Endothelial cell of umbilical vein (primary cell): ENCODE results near the gene ZNF557. TPM values are rescaled to one million over a fixed set of nuclear protein-coding genes. Genes with fewer than 3 reads are reported as not detected.
"Not testable (repeated sequence)": the region's sequence is repeated elsewhere in the genome, so short reads cannot be mapped to it uniquely, and the experiment has no call there.

Experiments used
- BruUV-seq: library from RNA; stranded (reverse); fragments of 400-500 nt; replicated peaks from 2 replicates; lab custom pipeline; 2021; lab: Mats Ljungman, UMichigan
- CTCF ChIA-PET: fragments of 300-600, 350-600 bp; sonication (Branson Sonifier 250); formaldehyde crosslinking; loops from one replicate; lab custom pipeline; 2021; ENCODE audit warnings: antibody characterized with exemption, inconsistent platforms; lab: Charles Lee
- POLR2A ChIA-PET: fragments of 300-600, 350-600 bp; sonication (Branson Sonifier 250); formaldehyde crosslinking; loops from one replicate; lab custom pipeline; 2021; ENCODE audit warnings: antibody characterized with exemption, inconsistent platforms; lab: Charles Lee
- DNase-seq: peaks from one replicate; pipeline ENCODE4 v3.0.0-alpha.2; 2011; ENCODE audit warnings: low read depth, low spot score
- FAIRE-seq: peaks from 2 replicates; lab custom pipeline; 2011; peaks lifted over from hg19 to GRCh38; lab: Jason Lieb, UNC
- H2AFZ ChIP-seq: 2 replicates; pipeline ENCODE4 v1.6.0; 2012; ENCODE audit warnings: low read depth, low read length, control low read depth, inconsistent platforms
- H3K27ac ChIP-seq: 2 replicates; pipeline ENCODE4 v1.5.1; 2011; ENCODE audit warnings: low read depth, mild to moderate bottlenecking, control low read depth, low read length, moderate library complexity; ENCODE audit not compliant: insufficient read depth
- H3K27me3 ChIP-seq, 2 experiments: 2 replicates each; pipeline versions ENCODE4 v1.6.0 to v1.6.1; 2011; ENCODE audit warnings: low read length in 2 of 2, mixed read lengths in 1 of 2; ENCODE audit not compliant: control insufficient read depth in 2 of 2, insufficient read depth in 2 of 2
- H3K36me3 ChIP-seq, 2 experiments: 2 replicates in 1 of 2; 3 replicates in 1 of 2; pipeline ENCODE4 v1.5.1; 2011; ENCODE audit warnings: low read length in 2 of 2, mild to moderate bottlenecking in 1 of 2, moderate library complexity in 1 of 2; ENCODE audit not compliant: control insufficient read depth in 2 of 2, insufficient read depth in 2 of 2; ENCODE audit errors: extremely low read depth in 1 of 2
- H3K4me1 ChIP-seq: 3 replicates; pipeline ENCODE4 v1.5.1; 2011; ENCODE audit warnings: mild to moderate bottlenecking, low read length; ENCODE audit not compliant: control insufficient read depth, insufficient read depth; ENCODE audit errors: extremely low read depth
- H3K4me2 ChIP-seq: 2 replicates; pipeline ENCODE4 v1.6.1; 2011; ENCODE audit warnings: low read length, control low read depth, mixed read lengths; ENCODE audit not compliant: insufficient read depth
- H3K4me3 ChIP-seq, 3 experiments: fragments of 200-600 bp in 1 of 3; sonication (generic), shearing (Covaris generic) in 1 of 3; replicated peaks in 1 of 3; 2 replicates each; pipeline ENCODE4 v1.5.1; 2011 to 2016; ENCODE audit warnings: control low read depth in 3 of 3, low read length in 3 of 3, mild to moderate bottlenecking in 2 of 3, inconsistent platforms in 1 of 3, low read depth in 1 of 3, moderate library complexity in 1 of 3; ENCODE audit not compliant: insufficient read depth in 1 of 3
- H3K79me2 ChIP-seq: 2 replicates; pipeline ENCODE4 v1.6.0; 2012; ENCODE audit warnings: low read length, inconsistent platforms; ENCODE audit not compliant: control insufficient read depth, insufficient read depth
- H3K9ac ChIP-seq: replicated peaks from 2 replicates; pipeline ENCODE3; 2011; ENCODE audit warnings: low read length, control low read depth; ENCODE audit not compliant: insufficient read depth; ENCODE audit errors: extremely low read depth
- H3K9me1 ChIP-seq: replicated peaks from 3 replicates; pipeline ENCODE4 v1.6.0; 2011; ENCODE audit warnings: mild to moderate bottlenecking, low read length; ENCODE audit not compliant: control insufficient read depth, insufficient read depth; ENCODE audit errors: extremely low read depth
- H3K9me3 ChIP-seq: replicated peaks from 2 replicates; pipeline ENCODE4 v1.5.1; 2012; ENCODE audit warnings: low read length, inconsistent platforms; ENCODE audit not compliant: control insufficient read depth, insufficient read depth
- H4K20me1 ChIP-seq: replicated peaks from 2 replicates; pipeline ENCODE3; 2011; ENCODE audit warnings: mild to moderate bottlenecking, low read length; ENCODE audit not compliant: control insufficient read depth, insufficient read depth; ENCODE audit errors: extremely low read depth
- dilution Hi-C: fragments of 300-500 bp; cut with MboI; formaldehyde crosslinking; loops from one replicate; pipeline ENCODE4 v1.15.0; 2019; ENCODE audit warnings: low sequenced_read_pairs; ENCODE audit not compliant: extremely low pct_ligation_motif_present
- intact Hi-C: fragments of 100-400 bp; cut with micrococcal nuclease; formaldehyde crosslinking; loops from one replicate; pipeline ENCODE4 v1.10.0; 2022
- polyA plus RNA-seq, 4 experiments: library from polyadenylated mRNA; depleted of rRNA in 3 of 4; stranded (reverse) in 3 of 4; unstranded in 1 of 4; fragments of >200 nt; gene quantifications; 2 replicates each; pipeline versions ENCODE4 v1.2.1 to v1.2.3, GENCODE V29; 2011 to 2012; ENCODE audit warnings: missing spikeins in 1 of 4
- total RNA-seq: library from RNA; stranded (reverse); gene quantifications from 2 replicates; pipeline ENCODE4 v1.2.3, GENCODE V29; 2021

The ZNF557 gene
- total and polyA plus RNA-seq, 2 donors (not counting 3 experiments of a cell fraction or from before 2014, with no cell fraction given): 1.9 to 8.0 TPM

DNA sequence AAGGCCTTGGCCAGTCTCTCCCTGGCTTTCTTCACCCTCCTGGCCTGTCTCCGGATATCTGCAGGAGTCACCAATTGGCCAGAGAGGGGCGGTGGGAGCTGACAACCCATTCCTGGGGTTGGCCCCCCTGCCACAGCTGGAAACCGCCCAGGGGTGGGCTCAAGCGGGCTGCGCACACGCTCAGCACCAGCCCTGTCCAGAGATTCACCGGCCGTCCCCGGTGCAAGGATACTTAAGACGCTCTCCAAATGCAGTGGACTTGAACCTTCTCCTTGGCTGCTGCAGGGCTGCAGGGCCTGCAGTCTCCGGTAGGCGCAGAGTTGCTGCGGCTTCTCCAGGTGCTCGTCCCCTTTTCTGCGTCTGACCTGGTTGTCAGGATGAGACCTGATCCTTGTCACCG is 13.1 kb upstream of the ZNF557 start:
- CTCF ChIA-PET, H3K79me2 ChIP-seq, intact Hi-C loops, H3K27me3 ChIP-seq, H3K4me1 ChIP-seq, H3K9me3 ChIP-seq, H4K20me1 ChIP-seq, H3K4me3 ChIP-seq, H3K9me1 ChIP-seq, H3K27ac ChIP-seq, H3K36me3 ChIP-seq, H3K9ac ChIP-seq, POLR2A ChIA-PET, dilution Hi-C loops, H3K4me2 ChIP-seq, FAIRE-seq, BruUV-seq, H2AFZ ChIP-seq, DNase-seq: not testable (repeated sequence)

DNA sequence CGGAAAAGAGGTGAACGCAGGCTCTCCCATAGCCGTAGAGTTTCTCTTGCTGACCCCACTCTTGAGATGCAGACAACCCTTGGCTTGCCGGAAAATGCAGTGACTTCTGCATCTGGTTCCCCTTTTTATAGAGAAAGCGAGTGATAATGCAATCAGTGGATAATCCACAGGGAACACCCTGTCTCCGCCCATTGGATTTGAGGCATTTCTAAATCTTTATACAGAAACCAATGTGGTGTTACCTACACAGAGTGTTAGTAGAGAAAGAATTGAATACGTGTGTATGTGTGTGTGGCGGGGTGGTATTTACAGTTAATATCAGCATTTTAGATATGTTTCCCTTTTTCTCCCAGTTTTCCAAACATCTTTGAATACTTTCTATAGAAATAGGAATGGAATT is 10.9 kb upstream of the ZNF557 start, which contains the start of gene MBD3L3:
Gene MBD3L3, minus strand, starts transcription at position 101 of the 400 bp plus-strand sequence. Its CDS starts 71 bp downstream, at position 30.
- H3K27me3 ChIP-seq, H3K4me3 ChIP-seq, BruUV-seq, DNase-seq, H3K36me3 ChIP-seq, CTCF ChIA-PET, intact Hi-C loops, H3K79me2 ChIP-seq, H3K9ac ChIP-seq, H3K9me3 ChIP-seq, FAIRE-seq, H3K4me1 ChIP-seq, H2AFZ ChIP-seq, H3K4me2 ChIP-seq, H3K9me1 ChIP-seq, dilution Hi-C loops, H4K20me1 ChIP-seq, H3K27ac ChIP-seq, POLR2A ChIA-PET: not testable (repeated sequence)

DNA sequence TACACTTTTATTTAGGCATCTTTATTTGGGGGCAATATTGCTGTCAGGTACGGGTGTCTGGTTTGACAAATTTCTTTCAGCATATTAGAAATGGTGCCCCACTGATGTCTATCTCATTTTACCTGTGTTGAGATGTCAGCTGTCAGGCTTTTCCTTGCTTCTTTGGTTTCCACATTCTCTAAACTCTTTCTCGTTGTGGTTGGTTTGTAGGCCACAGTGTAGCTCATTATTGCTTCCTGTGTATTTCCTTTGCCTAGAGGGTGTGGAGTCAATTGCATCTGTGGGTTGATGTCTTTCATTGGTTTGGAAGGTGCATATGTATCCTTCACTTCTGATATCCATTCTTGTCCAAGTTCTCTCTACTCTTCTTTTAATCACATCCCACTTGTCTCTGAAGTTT is 9.5 kb upstream of the ZNF557 start:
- H3K4me1 ChIP-seq, H3K36me3 ChIP-seq, H3K27ac ChIP-seq, DNase-seq, H3K27me3 ChIP-seq, CTCF ChIA-PET, H4K20me1 ChIP-seq, FAIRE-seq, POLR2A ChIA-PET, H3K79me2 ChIP-seq, H3K4me3 ChIP-seq, H3K9ac ChIP-seq, H2AFZ ChIP-seq, H3K9me1 ChIP-seq, BruUV-seq, dilution Hi-C loops, H3K9me3 ChIP-seq, intact Hi-C loops, H3K4me2 ChIP-seq: not testable (repeated sequence)
